Omental fat pad (tissue), 4 donors: ENCODE measurements around the gene RGS14. TPM values are rescaled to one million over a fixed set of nuclear protein-coding genes. Genes with fewer than 3 reads are reported as not detected.

Experiments
- ATAC-seq: fragments of 150-250 bp; one replicate; pipeline ENCODE4 v1.9.1; 2016; ENCODE audit warnings: mild to moderate bottlenecking, moderate library complexity; ENCODE audit not compliant: low FRiP score
- DNase-seq: peaks from one replicate; pipeline ENCODE4 v3.0.0-alpha.2; 2019; ENCODE audit warnings: low spot score
- CTCF ChIP-seq, 3 donors: fragments of 450-650 bp; IDR thresholded peaks; one replicate each; pipeline ENCODE4 v1.5.1; 2016 to 2017; ENCODE audit warnings: antibody characterized with exemption in 3 of 3, mild to moderate bottlenecking in 3 of 3, moderate library complexity in 2 of 3
- total RNA-seq, 4 donors: library from RNA; depleted of rRNA; stranded (reverse); fragments of >200 nt; gene quantifications; one replicate each; pipeline ENCODE4 v1.1.0, GENCODE V29; 2016

The RGS14 gene
- total RNA-seq, 4 donors from 2014 or later: 7.1 to 25.1 (median 8.2) TPM

- DNase-seq: no peak
- no peak for TF ChIP-seq CTCF (IDR thresholded peaks at IDR 0.05)
- no peak for ATAC-seq
These were observed 27.8 kb upstream of the RGS14 start for GRCh38 chr5:177329883-177330282.

GRCh38 chr5:177330991-177331842, 26.5 kb upstream of the RGS14 start:
- ATAC-seq (no peak), DNase-seq (no peak)
- no peak for TF ChIP-seq CTCF (IDR thresholded peaks at IDR 0.05)

GRCh38 chr5:177332031-177332895, 25.5 kb upstream of the RGS14 start:
- DNase-seq (no peak), ATAC-seq (no peak)
- no peak for TF ChIP-seq CTCF (IDR thresholded peaks at IDR 0.05)

- DNase-seq (no peak), ATAC-seq (no peak)
- no peak for TF ChIP-seq CTCF (IDR thresholded peaks at IDR 0.05)
These were observed 24.8 kb upstream of the RGS14 start for GRCh38 chr5:177332896-177333260.

GRCh38 chr5:177333420-177334154, 24.1 kb upstream of the RGS14 start:
- ATAC-seq: no peak
- no peak for TF ChIP-seq CTCF (IDR thresholded peaks at IDR 0.05)
- DNase-seq: no peak

GRCh38 chr5:177334155-177334551, 23.6 kb upstream of the RGS14 start:
- DNase-seq: no peak
- TF ChIP-seq CTCF (IDR thresholded peaks at IDR 0.05): no peak
- no peak for ATAC-seq
